SK-N-MC (cell line): ENCODE results near the gene DCAF11.

Experiments used
- EZH2 ChIP-seq: fragments of 200-600 bp; sonication (generic); IDR thresholded peaks from one replicate; pipeline ENCODE4 v1.6.1; 2017; ENCODE audit warnings: antibody characterized with exemption
- FOXP2 ChIP-seq: optimal IDR thresholded peaks from 2 replicates; pipeline ENCODE3; 2011; ENCODE audit warnings: mild to moderate bottlenecking, moderate library complexity; ENCODE audit not compliant: insufficient read depth; ENCODE audit errors: extremely low read length, control extremely low read depth
- POLR2AphosphoS5 ChIP-seq: IDR thresholded peaks from 2 replicates; pipeline ENCODE4 v1.6.1; 2012; ENCODE audit warnings: mild to moderate bottlenecking, low read depth, low read length, borderline replicate concordance

- TF ChIP-seq POLR2AphosphoS5 (no peak), EZH2 (no peak), FOXP2 (no peak)
These were observed 57.8 kb downstream of the DCAF11 start for GRCh38 chr14:24172261-24172860.
